Liver (tissue), 3 donors: ENCODE measurements around the gene MAOA.

ENCODE experiments used
- ATF3 ChIP-seq: IDR thresholded peaks from 2 replicates; pipeline ENCODE4 v1.6.1; 2016; ENCODE audit warnings: antibody characterized with exemption
- CTCF ChIP-seq: fragments of 150-350 bp; IDR thresholded peaks from 2 replicates; pipeline ENCODE4 v1.5.1; 2017; ENCODE audit warnings: improper control_type of control experiment, low read depth, low read length; ENCODE audit not compliant: missing input control
- EGR1 ChIP-seq, 2 donors: IDR thresholded peaks; 2 replicates each; pipeline ENCODE4 v1.6.1; 2016 to 2018; ENCODE audit warnings: antibody characterized with exemption in 2 of 2, low read depth in 2 of 2
- FOXA1 ChIP-seq: IDR thresholded peaks from 2 replicates; pipeline ENCODE4 v1.6.1; 2016; ENCODE audit warnings: antibody characterized with exemption
- GABPA ChIP-seq, 2 donors: IDR thresholded peaks in 1 of 2; conservative IDR thresholded peaks in 1 of 2; 2 replicates each; pipeline ENCODE4 v1.6.1; 2016; ENCODE audit warnings: antibody characterized with exemption in 2 of 2, mild to moderate bottlenecking in 1 of 2, moderate library complexity in 1 of 2
- JUND ChIP-seq, 2 donors: IDR thresholded peaks; 2 replicates each; pipeline ENCODE4 v1.6.1; 2016; ENCODE audit warnings: antibody characterized with exemption in 2 of 2
- MAX ChIP-seq: IDR thresholded peaks from 2 replicates; pipeline ENCODE4 v1.6.1; 2016; ENCODE audit warnings: antibody characterized with exemption
- RAD21 ChIP-seq, 2 donors: IDR thresholded peaks; 2 replicates each; pipeline ENCODE4 v1.6.1; 2016; ENCODE audit warnings: antibody characterized with exemption in 2 of 2, mild to moderate bottlenecking in 2 of 2
- REST ChIP-seq: IDR thresholded peaks from 2 replicates; pipeline ENCODE4 v1.6.1; 2016; ENCODE audit warnings: antibody characterized with exemption, mild to moderate bottlenecking
- RXRA ChIP-seq, 2 donors: IDR thresholded peaks; 2 replicates each; pipeline ENCODE4 v1.6.1; 2017 to 2018; ENCODE audit warnings: antibody characterized with exemption in 2 of 2, mild to moderate bottlenecking in 1 of 2
- SP1 ChIP-seq: IDR thresholded peaks from 2 replicates; pipeline ENCODE4 v1.6.1; 2018; ENCODE audit warnings: antibody characterized with exemption, mild to moderate bottlenecking
- TAF1 ChIP-seq: conservative IDR thresholded peaks from 2 replicates; pipeline ENCODE4 v1.6.1; 2016; ENCODE audit warnings: antibody characterized with exemption, mild to moderate bottlenecking
- ZBTB33 ChIP-seq: IDR thresholded peaks from 2 replicates; pipeline ENCODE4 v1.6.1; 2016; ENCODE audit warnings: antibody characterized with exemption
- donor health status: healthy.
- donor health status: healthy.

- TF ChIP-seq CTCF: no peak
- no peak for TF ChIP-seq GABPA (IDR thresholded peaks at IDR 0.05 in 1 of 2, conservative IDR thresholded peaks at IDR 0.05 in 1 of 2)
- TF ChIP-seq RAD21 (IDR thresholded peaks at IDR 0.05): no peak
- TF ChIP-seq ZBTB33: no peak
- no peak for TF ChIP-seq MAX
- TF ChIP-seq JUND (IDR thresholded peaks at IDR 0.05): no peak
- no peak for TF ChIP-seq ATF3
- no peak for TF ChIP-seq TAF1
- no peak for TF ChIP-seq RXRA (IDR thresholded peaks at IDR 0.05)
- no peak for TF ChIP-seq FOXA1
- no peak for TF ChIP-seq SP1
- no peak for TF ChIP-seq REST
- no peak for TF ChIP-seq EGR1 (IDR thresholded peaks at IDR 0.05; ENCODE audit: low read depth in 2 of 2)
These were observed 130.0 kb downstream of the MAOA start for GRCh38 chrX:43785930-43786591.
